ENCODE data around the gene ZNF205. TPM values are rescaled to one million over a fixed set of nuclear protein-coding genes. Genes with fewer than 3 reads are reported as not detected.

The ZNF205 gene
- 17.0 and 19.1 TPM in 2 replicates for total RNA-seq (2021; fragmentation: NEBNext Ultra II Directional; extraction: Animal tissue kit (Norgen Biotek cat#: 25700))
- polyA plus RNA-seq (2011; rRNA removed), result 19.9 and 28.5 TPM in 2 replicates
- 26.2 TPM for polyA plus RNA-seq (2011; cell fraction: cytosol; rRNA removed)
- 23.3 TPM for polyA plus RNA-seq (2011; cell fraction: nucleus; rRNA removed)
- polyA plus RNA-seq (2012, experiment 1 of 2), result 10.8 to 18.0 TPM (median 16.3 TPM) in 4 replicates
- polyA plus RNA-seq (2012, experiment 2 of 2), result 13.8 TPM
- polyA plus RNA-seq (2013, experiment 1 of 2), result 9.9 TPM
- polyA plus RNA-seq (2013, experiment 2 of 2), result 10.4 TPM
- polyA minus RNA-seq (2011; rRNA and poly(A)+ RNA removed), result 4.6 and 7.3 TPM in 2 replicates
- polyA minus RNA-seq (2011; cell fraction: cytosol; rRNA and poly(A)+ RNA removed), result 15.5 TPM
- polyA minus RNA-seq (2011; cell fraction: nucleus; rRNA and poly(A)+ RNA removed), result 9.2 TPM
- long read RNA-seq, experiment 1, partial matches to known transcripts, result 21 of 23 reads
- long read RNA-seq, experiment 1, other reads (novel, unspliced or antisense), result 0 of 23 reads
- long read RNA-seq, experiment 2, result 0 reads

GRCh38 chr16:3112058-3112880, at the start of gene ZNF205:
ZNF205 (plus strand) TSS chr16:3112586; CDS start chr16:3113431, 845 bp downstream.
- DNase-seq (ENCODE audit: low read depth in 1 of 2, low spot score in 2 of 2), result peak in 1 of 2 experiments; percentile 92
- Histone ChIP-seq H3K23me2 (ENCODE audit: low read depth, low read length) (peaks cover 8% of the 10 kb centered on the region), H3K9me3 (ENCODE audit: insufficient read depth in 2 of 2, low read depth in 1 of 2, low read length in 1 of 2) (no peaks in the 10 kb centered on the region), H3K79me1 (ENCODE audit: low read depth, low read length) (peaks cover 6% of the 10 kb centered on the region; the same call in 1 of the 2 replicates), H3K4me3 (ENCODE audit: extremely low read depth in 1 of 4, insufficient read depth in 2 of 4, low read depth in 3 of 4, low read length in 4 of 4) (peak within 1 kb of the TSS; percentile 85 to 93 (median 92)), H3K27me3 (replicated peaks in 1 of 4; ENCODE audit: control insufficient read depth in 3 of 4, extremely low read depth in 1 of 4, insufficient read depth in 3 of 4, low read length in 3 of 4) (no peaks in the 10 kb centered on the region), H2AK5ac (ENCODE audit: low read depth, low read length) (0 out of 2 replicates have a peak within 1 kb of the TSS, but pooled peaks have one; percentile 39), H3K56ac (replicated peaks; ENCODE audit: insufficient read length, low read depth, low read length) (peak within 1 kb of the TSS; percentile 75), H3K23ac (ENCODE audit: insufficient read length) (no peak within 1 kb of the TSS), H3K4me2 (ENCODE audit: insufficient read depth in 1 of 2, low read depth in 2 of 2, low read length in 2 of 2) (peak within 1 kb of the TSS; percentile 79 to 93), H2AFZ (ENCODE audit: low read length) (peak within 1 kb of the TSS; percentile 24; the same call in 1 of the 2 replicates), H3K4me1 (replicated peaks in 1 of 4; ENCODE audit: control insufficient read depth in 3 of 4, insufficient read depth in 4 of 4, low read length in 3 of 4) (peaks cover 0 to 15% (median 8%) of the 10 kb centered on the region in 4 experiments; a peak in 5 of 7 replicates), H4K5ac (ENCODE audit: insufficient read length, low read depth, low read length) (peak within 1 kb of the TSS; percentile 81), H3K79me2 (ENCODE audit: control insufficient read depth in 1 of 2, insufficient read depth in 2 of 2, low read length in 2 of 2) (peaks cover 0 to 17% of the 10 kb centered on the region in 2 experiments; a peak in 2 of 4 replicates), H2BK12ac (ENCODE audit: low read depth, low read length) (peak within 1 kb of the TSS; percentile 80; the same call in 1 of the 2 replicates), H4K91ac (replicated peaks; ENCODE audit: insufficient read length, low read length) (peak within 1 kb of the TSS; percentile 70), H3K4ac (replicated peaks; ENCODE audit: insufficient read length, low read depth, low read length) (peak within 1 kb of the TSS; percentile 82), H3K27ac (ENCODE audit: low read depth, low read length) (peak within 1 kb of the TSS; percentile 51; the same call in 1 of the 2 replicates), H2BK120ac (replicated peaks; ENCODE audit: low read depth, low read length) (no peak within 1 kb of the TSS), H3K36me3 (ENCODE audit: control insufficient read depth in 2 of 4, insufficient read depth in 4 of 4, low read length in 3 of 4) (peaks cover 0 to 11% (median 9%) of the 10 kb centered on the region in 4 experiments; a peak in 7 of 8 replicates), H2BK5ac (ENCODE audit: low read depth, low read length) (peak within 1 kb of the TSS; percentile 93; the same call in 1 of the 2 replicates), H4K20me1 (replicated peaks in 1 of 2; ENCODE audit: control insufficient read depth in 1 of 2, insufficient read depth in 2 of 2, low read length in 2 of 2) (peaks cover 0 to 4% of the 10 kb centered on the region in 2 experiments), H3K14ac (ENCODE audit: insufficient read length) (no peak within 1 kb of the TSS), H2BK15ac (ENCODE audit: low read length) (peak within 1 kb of the TSS; percentile 88; the same call in 1 of the 2 replicates), H3K18ac (ENCODE audit: extremely low read depth, low read length) (no peak within 1 kb of the TSS; the same call in none of the 2 replicates), H3K9ac (replicated peaks in 1 of 4; ENCODE audit: extremely low read depth in 1 of 4, low read depth in 3 of 4, low read length in 3 of 4) (peak within 1 kb of the TSS; percentile 59 to 74 (median 64)), H4K8ac (ENCODE audit: extremely low read depth, insufficient read depth, low read length) (peak within 1 kb of the TSS; percentile 92), H2BK20ac (ENCODE audit: low read length) (no peak within 1 kb of the TSS)
- ChIA-PET POLR2A (ENCODE audit: partially characterized antibody) (interaction anchor here (0.8 to 12.1 kb wide), 11 partner anchors 8 to 108 kb away, joined by 3 to 169 read pairs (median 5); partner anchors contain the start of gene ZSCAN10), CTCF (ENCODE audit: partially characterized antibody) (interaction anchor here (0.6 to 36.8 kb wide), 10 partner anchors 9 to 94 kb away, joined by 3 to 619 read pairs (median 14); partner anchors contain the start of genes ZNF213 and ZSCAN10)
- WGBS, 2 experiments (ENCODE audit: extremely low coverage in 1 of 2, insufficient coverage in 1 of 2, insufficient read length in 1 of 2, insufficient replicate concordance in 2 of 2, low coverage in 1 of 2, low lambda C conversion rate in 2 of 2, missing lambda C conversion rate in 1 of 2), result 18% methylated on average over 22 of the region's 23 CpGs; no CpG with 5 or more reads in 1 of the 2 experiments
- FAIRE-seq, result no peak
- TF ChIP-seq NANOG (IDR thresholded peaks at IDR 0.05; ENCODE audit: insufficient read depth, low read depth, low read length, poor library complexity, severe bottlenecking), result no peak
- TF ChIP-seq POLR2AphosphoS5 (IDR thresholded peaks at IDR 0.05; ENCODE audit: low read depth, low read length), result 0 out of 2 replicates have a peak, but pooled peaks have one; percentile 28
- peak; percentile 60; the same call in 1 of the 2 replicates for TF ChIP-seq YY1 (IDR thresholded peaks at IDR 0.05; ENCODE audit: low read depth, low read length)
- TF ChIP-seq CTCF (IDR thresholded peaks at IDR 0.05; ENCODE audit: control extremely low read depth in 1 of 3, insufficient read depth in 1 of 3, low read depth in 1 of 3, low read length in 3 of 3), result 0 out of 4 replicates have a peak, but pooled peaks of 1 of the 3 experiments have one; percentile 14
- TF ChIP-seq TCF12 (IDR thresholded peaks at IDR 0.05; ENCODE audit: low read depth, low read length), result peak; percentile 84

All from H1 (cell line).